Stimulated activated naive CD8-positive, alpha-beta T cell treated with anti-CD3 and anti-CD28 coated beads, Interleukin-15, Interleukin-2, amounts not matched to agents 100 ng/mL and 50 ng/mL, for 24 hours (primary cell): ENCODE results near the gene MRPS18A.

ENCODE experiments used
- H3K27ac Mint-ChIP-seq: one replicate; pipeline ENCODE4 v1.8.0; 2021; ENCODE audit warnings: mild to moderate bottlenecking, mixed read lengths
- H3K27me3 Mint-ChIP-seq: one replicate; pipeline ENCODE4 v1.8.0; 2021; ENCODE audit warnings: mixed read lengths
- H3K36me3 Mint-ChIP-seq: one replicate; pipeline ENCODE4 v1.8.0; 2021; ENCODE audit warnings: low read depth, mixed read lengths
- H3K4me1 Mint-ChIP-seq: one replicate; pipeline ENCODE4 v1.8.0; 2021; ENCODE audit warnings: low read depth, mixed read lengths
- H3K4me3 Mint-ChIP-seq: one replicate; pipeline ENCODE4 v1.8.0; 2021; ENCODE audit warnings: mild to moderate bottlenecking, mixed read lengths
- H3K9me3 Mint-ChIP-seq: one replicate; pipeline ENCODE4 v1.8.0; 2021; ENCODE audit warnings: mixed read lengths

Gene MRPS18A

DNA sequence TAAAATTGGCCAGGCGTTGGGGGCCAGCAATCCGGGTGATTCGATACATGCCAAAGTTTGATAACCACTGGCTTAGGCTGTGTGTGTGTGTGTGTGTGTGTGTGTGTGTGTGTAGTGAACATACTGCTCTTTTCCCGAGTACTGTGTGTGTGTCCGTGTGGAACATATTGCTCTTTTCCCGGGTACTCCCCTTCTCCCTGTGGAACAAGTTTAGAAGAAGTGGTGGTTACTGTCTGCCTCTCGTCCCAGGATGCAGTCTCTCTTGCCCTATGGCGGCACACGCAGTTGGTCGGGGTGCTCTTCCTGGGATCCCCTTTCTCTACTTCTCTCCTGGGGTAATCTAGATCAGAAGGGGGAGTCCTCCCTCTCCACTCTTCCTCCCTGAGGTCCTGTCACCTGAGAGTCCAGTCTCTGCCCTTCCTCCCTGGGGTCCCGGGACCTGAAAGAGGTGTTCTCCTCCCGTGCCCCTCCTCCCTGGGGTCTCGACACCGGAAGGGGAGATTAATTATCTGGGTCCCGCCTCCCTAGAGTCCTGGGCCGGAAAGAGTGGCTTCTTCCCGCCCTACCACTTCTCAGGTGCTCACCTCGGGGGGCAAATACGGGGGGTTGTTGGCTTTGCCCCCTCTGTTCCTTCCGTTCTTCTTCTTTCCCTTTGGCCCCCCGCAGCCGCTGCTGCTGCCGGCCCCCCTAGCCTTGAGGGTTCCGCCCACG, 59.0 kb downstream of the MRPS18A start:
- Mint-ChIP-seq H3K4me1 (peaks cover 35% of the 10 kb centered on the region), H3K36me3 (peaks cover 39% of the 10 kb centered on the region), H3K4me3 (peak overlapping the region; percentile 96), H3K27me3 (no peaks in the 10 kb centered on the region), H3K27ac (peak overlapping the region; percentile 82), H3K9me3 (no peaks in the 10 kb centered on the region)

GRCh38 chr6:43627008-43627825, 60.4 kb downstream of the MRPS18A start:
- Mint-ChIP-seq H3K4me3 (peak overlapping the region; percentile 96), H3K4me1 (peaks cover 35% of the 10 kb centered on the region), H3K9me3 (no peaks in the 10 kb centered on the region), H3K36me3 (peaks cover 50% of the 10 kb centered on the region), H3K27me3 (no peaks in the 10 kb centered on the region), H3K27ac (peak overlapping the region; percentile 84)

DNA sequence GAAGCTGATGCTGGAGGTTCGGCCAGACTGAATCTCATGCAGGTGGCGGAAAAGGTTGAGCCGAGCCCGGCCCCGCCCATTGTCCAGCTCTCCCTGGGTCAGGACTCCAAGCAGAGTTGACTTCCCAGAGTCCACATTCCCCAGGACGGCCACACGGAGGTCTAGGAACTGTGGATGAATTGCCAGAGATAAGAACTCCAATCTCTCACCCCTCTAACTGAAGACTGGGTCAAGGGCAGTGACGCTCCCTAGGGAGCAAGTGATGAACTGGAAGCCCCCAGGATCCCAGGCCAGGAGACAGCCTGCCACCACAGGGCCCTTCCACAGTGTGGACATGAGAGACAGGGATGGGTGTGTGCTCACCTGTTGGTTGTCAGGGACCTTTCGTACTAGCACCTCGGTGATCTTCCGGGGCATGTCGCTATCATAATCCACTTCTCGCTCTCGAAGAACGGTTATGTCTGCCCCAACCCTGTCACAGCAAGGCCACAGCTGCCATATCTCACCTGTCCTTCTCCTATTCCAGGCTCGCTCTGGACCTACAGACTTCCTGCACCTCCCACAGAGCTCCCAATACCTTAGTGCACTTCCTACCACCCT, 62.1 kb downstream of the MRPS18A start:
- H3K4me1 Mint-ChIP-seq = peaks cover 30% of the 10 kb centered on the region
- no peak overlapping the region for H3K27ac Mint-ChIP-seq
- peaks cover 53% of the 10 kb centered on the region for H3K36me3 Mint-ChIP-seq
- no peaks in the 10 kb centered on the region for H3K27me3 Mint-ChIP-seq
- no peak overlapping the region for H3K4me3 Mint-ChIP-seq
- H3K9me3 Mint-ChIP-seq = no peaks in the 10 kb centered on the region

DNA sequence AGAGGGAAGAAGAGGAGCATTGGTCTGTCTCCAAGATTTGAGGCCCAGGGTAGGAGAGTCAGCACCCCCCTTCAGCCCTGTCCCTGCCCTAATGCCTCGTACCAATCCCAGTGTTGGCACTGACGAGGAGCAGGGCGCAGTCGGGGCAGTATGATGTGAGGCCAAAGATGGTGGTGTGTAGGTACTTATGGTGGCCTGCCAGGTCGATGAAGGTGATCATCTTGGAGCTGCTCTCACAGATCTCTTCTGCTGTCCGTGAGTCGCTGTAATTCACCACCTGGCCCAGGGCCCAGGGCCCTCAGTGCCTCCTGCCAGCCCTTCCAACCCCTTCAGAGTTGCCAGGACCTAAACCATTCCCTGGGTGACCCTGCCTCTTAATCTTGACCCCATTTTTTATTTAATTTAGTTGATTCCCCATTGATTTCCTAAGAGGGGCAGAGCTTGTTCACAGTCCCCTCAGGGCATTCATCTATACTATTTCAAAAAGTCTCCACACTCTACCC, 62.8 kb downstream of the MRPS18A start:
- H3K27me3 Mint-ChIP-seq = no peaks in the 10 kb centered on the region
- H3K4me3 Mint-ChIP-seq = no peak overlapping the region
- no peaks in the 10 kb centered on the region for H3K9me3 Mint-ChIP-seq
- H3K36me3 Mint-ChIP-seq = peaks cover 53% of the 10 kb centered on the region
- peaks cover 24% of the 10 kb centered on the region for H3K4me1 Mint-ChIP-seq
- H3K27ac Mint-ChIP-seq = no peak overlapping the region

DNA sequence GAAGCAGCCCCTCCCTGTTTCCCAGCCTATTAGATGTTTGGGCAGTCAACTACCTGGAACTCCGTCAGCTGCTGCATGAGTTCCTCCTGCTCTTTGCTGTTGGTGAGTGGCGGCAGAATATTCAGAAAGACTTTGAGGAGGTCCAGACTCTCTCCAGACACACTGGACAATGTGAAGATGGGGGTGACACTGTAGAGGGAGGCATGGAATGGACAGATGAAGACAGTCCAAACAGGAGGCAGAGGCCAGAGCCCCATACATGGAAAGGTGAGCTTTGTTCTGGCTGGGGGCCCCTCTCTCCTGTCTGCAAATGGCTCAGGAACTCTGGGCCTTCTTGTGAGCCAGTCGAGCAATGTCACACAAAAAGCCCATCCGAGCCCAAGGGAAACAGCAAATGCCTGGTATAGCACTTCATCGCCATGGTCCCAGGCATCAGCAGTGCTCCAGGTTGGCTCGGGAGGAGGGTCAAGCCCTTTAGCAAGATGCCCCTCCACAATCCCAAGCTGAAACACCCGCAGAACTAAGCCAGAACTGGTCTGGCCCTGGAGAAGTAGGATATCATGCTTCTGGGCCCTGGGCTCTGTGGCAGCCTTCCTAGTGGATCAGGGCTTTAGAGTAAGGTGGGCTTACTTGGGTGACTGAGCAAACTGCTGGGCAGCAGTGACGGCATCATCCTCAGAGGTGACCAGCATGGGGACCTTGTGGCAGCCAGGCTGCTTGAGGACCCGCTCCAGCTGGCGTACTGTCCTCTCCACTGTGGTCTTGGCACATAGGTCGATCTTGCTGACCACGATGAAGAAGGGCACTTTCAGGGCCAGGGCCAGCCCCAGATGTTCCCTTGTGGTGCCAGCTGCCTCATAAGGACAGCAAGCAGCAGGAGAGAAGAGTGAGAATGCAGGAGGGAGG, 63.5 kb downstream of the MRPS18A start:
- Mint-ChIP-seq H3K9me3 (no peaks in the 10 kb centered on the region), H3K4me1 (peaks cover 24% of the 10 kb centered on the region), H3K27me3 (no peaks in the 10 kb centered on the region), H3K4me3 (no peak overlapping the region), H3K36me3 (peaks cover 58% of the 10 kb centered on the region), H3K27ac (no peak overlapping the region)

GRCh38 chr6:43622541-43622940, 65.0 kb downstream of the MRPS18A start:
- H3K27ac Mint-ChIP-seq = no peak overlapping the region
- no peaks in the 10 kb centered on the region for H3K27me3 Mint-ChIP-seq
- peaks cover 53% of the 10 kb centered on the region for H3K36me3 Mint-ChIP-seq
- peaks cover 14% of the 10 kb centered on the region for H3K4me1 Mint-ChIP-seq
- no peak overlapping the region for H3K4me3 Mint-ChIP-seq
- no peaks in the 10 kb centered on the region for H3K9me3 Mint-ChIP-seq

GRCh38 chr6:43621836-43622180, 65.8 kb downstream of the MRPS18A start:
- Mint-ChIP-seq H3K36me3 (peaks cover 46% of the 10 kb centered on the region), H3K4me1 (peaks cover 7% of the 10 kb centered on the region), H3K4me3 (no peak overlapping the region), H3K9me3 (no peaks in the 10 kb centered on the region), H3K27me3 (no peaks in the 10 kb centered on the region), H3K27ac (no peak overlapping the region)
